ENCODE data around the gene CDK18.
"Not testable (repeated sequence)": the region's sequence is repeated elsewhere in the genome, so short reads cannot be mapped to it uniquely, and the experiment has no call there.

CDK18 gene

GRCh38 chr1:205481629-205482151 is 22.8 kb upstream of the CDK18 start:
- no peak overlapping the region for H3K4me3 ChIP-seq (ENCODE audit: low read depth, low read length)

GRCh38 chr1:205482587-205482986 is 21.9 kb upstream of the CDK18 start:
- H3K4me3 ChIP-seq (ENCODE audit: low read depth, low read length): not testable (repeated sequence)

More at GRCh38 chr1:205481629-205482151, 22.8 kb upstream of the CDK18 start:
- TF ChIP-seq CTCF (IDR thresholded peaks at IDR 0.05; ENCODE audit: low read depth, low read length): no peak

GRCh38 chr1:205483372-205483771 is 21.1 kb upstream of the CDK18 start:
- H3K4me3 ChIP-seq (ENCODE audit: low read depth, low read length): no peak overlapping the region
- no peak for TF ChIP-seq CTCF (IDR thresholded peaks at IDR 0.05; ENCODE audit: low read depth, low read length)

DNA sequence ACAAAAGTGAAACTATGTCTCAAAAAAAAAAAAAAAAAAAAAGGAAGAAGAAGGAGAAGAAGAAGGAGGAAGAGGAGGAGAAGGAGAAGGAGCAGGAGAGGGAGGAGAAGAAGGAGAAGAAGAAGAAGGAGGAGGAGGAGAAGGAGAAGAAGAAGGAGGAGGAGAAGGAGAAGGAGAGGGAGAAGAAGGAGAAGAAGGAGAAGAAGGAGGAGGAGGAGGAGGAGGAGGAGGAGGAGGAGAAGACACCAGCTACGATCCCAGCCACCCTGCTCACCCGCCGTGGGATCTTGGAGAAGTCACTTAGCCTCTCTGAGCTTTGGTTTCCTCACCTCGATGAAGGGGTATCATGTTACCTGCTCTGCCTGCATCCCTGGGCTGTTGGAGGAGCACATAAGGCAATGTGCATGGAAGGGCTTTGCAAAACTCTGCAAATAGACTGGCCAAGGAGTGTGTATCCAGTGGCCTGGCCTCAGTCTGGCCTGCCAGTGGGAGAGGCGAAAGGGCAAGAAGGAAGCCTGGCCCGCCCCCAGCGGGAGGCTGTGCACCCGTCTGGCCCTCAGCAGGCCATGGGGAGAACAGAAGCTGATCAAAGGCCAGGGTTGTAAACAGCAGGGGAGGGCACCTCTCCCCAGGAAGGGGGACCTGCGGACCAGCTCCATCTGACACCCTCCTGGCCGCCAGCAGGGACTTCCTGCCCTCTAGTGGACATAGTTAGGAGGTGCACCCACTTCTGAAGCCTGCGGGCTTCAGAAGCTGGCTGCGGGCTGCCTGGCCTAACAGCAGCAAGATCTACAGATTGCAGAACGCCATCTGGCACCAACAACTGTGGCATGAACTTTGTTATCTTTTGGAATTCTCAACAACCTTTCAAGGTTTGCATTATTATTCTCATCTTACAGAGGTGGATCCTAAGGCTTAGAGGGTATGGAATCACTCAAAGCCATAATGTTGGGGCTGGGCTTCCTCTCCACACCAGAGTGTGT is 19.2 kb upstream of the CDK18 start:
- TF ChIP-seq CTCF (IDR thresholded peaks at IDR 0.05; ENCODE audit: low read depth, low read length): peak; percentile 97
- no peak overlapping the region for H3K4me3 ChIP-seq (ENCODE audit: low read depth, low read length)

GRCh38 chr1:205486258-205486657 is 18.2 kb upstream of the CDK18 start:
- no peak overlapping the region for H3K4me3 ChIP-seq (ENCODE audit: low read depth, low read length)
- TF ChIP-seq CTCF (IDR thresholded peaks at IDR 0.05; ENCODE audit: low read depth, low read length): no peak

- TF ChIP-seq CTCF (IDR thresholded peaks at IDR 0.05; ENCODE audit: low read depth, low read length): peak; percentile 68
- H3K4me3 ChIP-seq (ENCODE audit: low read depth, low read length): no peak overlapping the region
Measured at GRCh38 chr1:205488074-205488723, 16.3 kb upstream of the CDK18 start.

- no peak overlapping the region for H3K4me3 ChIP-seq (ENCODE audit: low read depth, low read length)
- TF ChIP-seq CTCF (IDR thresholded peaks at IDR 0.05; ENCODE audit: low read depth, low read length): no peak
Measured at GRCh38 chr1:205491794-205492193, 12.7 kb upstream of the CDK18 start.
